Liver (tissue), 2 donors: Measurements from ENCODE around the gene B4GALNT3.

Source experiments
- MAX ChIP-seq: IDR thresholded peaks from 2 replicates; pipeline ENCODE4 v1.6.1; 2016; ENCODE audit warnings: antibody characterized with exemption
- ZBTB33 ChIP-seq: IDR thresholded peaks from 2 replicates; pipeline ENCODE4 v1.6.1; 2016; ENCODE audit warnings: antibody characterized with exemption
- TF ChIP-seq, protein P1 (sequence below): fragments of 150-350 bp; IDR thresholded peaks from 2 replicates; pipeline ENCODE4 v1.5.1; 2017; ENCODE audit warnings: improper control_type of control experiment, low read depth, low read length; ENCODE audit not compliant: missing input control
- donor health status: healthy.

GRCh38 chr12:538731-539539 is 79.2 kb downstream of the B4GALNT3 start:
- TF ChIP-seq, protein P1, sequence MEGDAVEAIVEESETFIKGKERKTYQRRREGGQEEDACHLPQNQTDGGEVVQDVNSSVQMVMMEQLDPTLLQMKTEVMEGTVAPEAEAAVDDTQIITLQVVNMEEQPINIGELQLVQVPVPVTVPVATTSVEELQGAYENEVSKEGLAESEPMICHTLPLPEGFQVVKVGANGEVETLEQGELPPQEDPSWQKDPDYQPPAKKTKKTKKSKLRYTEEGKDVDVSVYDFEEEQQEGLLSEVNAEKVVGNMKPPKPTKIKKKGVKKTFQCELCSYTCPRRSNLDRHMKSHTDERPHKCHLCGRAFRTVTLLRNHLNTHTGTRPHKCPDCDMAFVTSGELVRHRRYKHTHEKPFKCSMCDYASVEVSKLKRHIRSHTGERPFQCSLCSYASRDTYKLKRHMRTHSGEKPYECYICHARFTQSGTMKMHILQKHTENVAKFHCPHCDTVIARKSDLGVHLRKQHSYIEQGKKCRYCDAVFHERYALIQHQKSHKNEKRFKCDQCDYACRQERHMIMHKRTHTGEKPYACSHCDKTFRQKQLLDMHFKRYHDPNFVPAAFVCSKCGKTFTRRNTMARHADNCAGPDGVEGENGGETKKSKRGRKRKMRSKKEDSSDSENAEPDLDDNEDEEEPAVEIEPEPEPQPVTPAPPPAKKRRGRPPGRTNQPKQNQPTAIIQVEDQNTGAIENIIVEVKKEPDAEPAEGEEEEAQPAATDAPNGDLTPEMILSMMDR: no peak
- TF ChIP-seq MAX (no peak), ZBTB33 (no peak)
